Activated naive CD4-positive, alpha-beta T cell treated with anti-CD3 and anti-CD28 coated beads, Interleukin-2, amount 50 U/mL, for 16 hours (primary cell): ENCODE data around the gene NETO2.

Source experiments
- DNase-seq: peaks from one replicate; pipeline ENCODE4 v3.0.0-alpha.2; 2020

The NETO2 gene

GRCh38 chr16:47045023-47045422, 98.7 kb downstream of the NETO2 start:
- no peak for DNase-seq

GRCh38 chr16:47043970-47044684, 99.6 kb downstream of the NETO2 start:
- DNase-seq, result no peak

- DNase-seq, result no peak
Measured at GRCh38 chr16:47043200-47043599, 100.5 kb downstream of the NETO2 start.

DNA sequence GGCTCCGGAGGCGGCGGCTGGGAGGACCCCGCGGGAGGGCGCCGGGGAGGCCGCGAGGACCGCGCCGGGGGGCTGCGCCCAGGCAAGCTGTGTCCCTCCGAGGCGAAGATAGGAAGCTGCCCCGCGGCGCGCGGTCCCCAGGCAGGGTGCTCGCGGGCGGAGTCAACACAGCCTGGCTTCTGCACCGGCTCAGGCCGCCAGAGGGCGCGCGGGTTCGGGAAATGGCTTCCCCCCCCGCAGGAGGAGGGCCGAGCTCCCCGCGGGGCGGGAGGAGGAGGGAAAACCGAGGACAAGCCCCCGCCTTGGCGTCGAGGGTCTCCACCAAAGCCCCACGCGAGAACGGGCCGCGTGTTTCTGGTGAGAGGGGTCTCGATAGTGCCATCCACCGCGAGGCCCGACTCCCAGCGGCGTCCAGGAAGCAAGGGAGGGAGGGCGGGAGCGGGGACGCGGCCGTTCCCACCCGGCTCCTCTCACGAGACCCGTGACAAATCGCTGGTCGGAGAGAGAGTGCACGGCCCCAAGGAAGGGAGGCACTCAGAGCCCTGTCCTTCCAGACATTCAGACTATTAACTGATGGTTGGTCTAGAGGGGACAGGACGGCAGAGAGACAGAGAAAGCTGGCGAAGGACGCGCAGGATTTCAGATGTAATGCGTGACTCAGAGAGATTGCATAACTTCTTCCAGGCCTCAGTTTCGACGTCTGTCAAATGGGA, 105.8 kb downstream of the NETO2 start:
- peak; percentile 92 for DNase-seq

DNA sequence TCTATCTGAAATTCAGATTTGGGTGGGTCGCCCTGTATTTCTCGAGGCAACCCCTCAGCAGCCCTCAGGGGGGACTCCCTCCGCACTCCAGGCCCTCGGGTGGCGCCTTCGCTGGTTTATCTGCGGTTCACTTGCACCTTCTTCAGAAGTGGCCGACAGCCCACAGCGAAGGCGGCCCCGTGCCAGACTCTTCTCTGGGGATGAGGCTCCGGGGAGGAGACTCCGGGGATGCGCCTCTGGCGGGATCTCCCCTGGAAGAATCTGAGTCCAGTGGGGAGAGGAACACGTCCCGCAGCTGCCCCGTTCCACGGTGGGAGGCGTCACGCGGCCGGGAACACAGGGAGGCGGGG, 106.4 kb downstream of the NETO2 start:
- peak; percentile 33 for DNase-seq

DNA sequence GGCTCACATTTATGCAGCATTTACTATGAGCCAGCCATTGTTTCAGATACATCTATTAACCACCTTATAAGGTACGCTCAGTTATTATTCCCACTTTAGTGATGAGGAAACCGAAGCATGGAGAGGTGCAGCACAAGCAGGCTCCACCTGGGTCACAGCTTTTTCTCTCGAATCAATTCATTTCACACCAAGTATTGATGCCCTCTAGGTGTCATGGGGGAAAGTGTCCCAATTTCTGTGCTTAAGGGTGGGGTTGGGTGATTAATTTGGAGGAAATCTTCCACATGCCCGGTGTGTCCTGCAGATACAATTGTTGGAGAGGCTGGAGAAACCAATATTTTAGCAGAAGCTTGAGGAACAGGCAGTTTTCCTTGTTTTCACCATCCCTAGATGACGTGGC, 107.5 kb downstream of the NETO2 start:
- no peak for DNase-seq

DNA sequence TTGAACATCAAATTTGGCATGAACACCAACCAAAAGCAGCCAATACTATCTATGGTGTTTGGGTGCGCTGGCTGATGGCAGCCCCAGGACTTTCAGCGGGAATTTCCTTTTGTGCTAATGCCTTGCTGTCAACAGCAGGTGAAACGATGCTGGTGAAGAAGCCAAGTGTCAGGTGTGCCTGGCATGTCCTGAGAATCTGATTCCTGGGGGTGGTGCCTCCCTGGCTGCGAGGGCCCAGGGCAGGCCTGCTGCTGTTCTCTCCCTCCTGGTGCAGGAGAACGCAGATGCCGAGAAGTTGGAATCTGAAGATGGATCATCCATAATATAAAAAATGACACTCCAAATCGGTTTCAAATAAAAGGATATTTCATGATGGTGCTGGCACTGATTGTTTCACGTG, 108.3 kb downstream of the NETO2 start:
- no peak for DNase-seq

DNA sequence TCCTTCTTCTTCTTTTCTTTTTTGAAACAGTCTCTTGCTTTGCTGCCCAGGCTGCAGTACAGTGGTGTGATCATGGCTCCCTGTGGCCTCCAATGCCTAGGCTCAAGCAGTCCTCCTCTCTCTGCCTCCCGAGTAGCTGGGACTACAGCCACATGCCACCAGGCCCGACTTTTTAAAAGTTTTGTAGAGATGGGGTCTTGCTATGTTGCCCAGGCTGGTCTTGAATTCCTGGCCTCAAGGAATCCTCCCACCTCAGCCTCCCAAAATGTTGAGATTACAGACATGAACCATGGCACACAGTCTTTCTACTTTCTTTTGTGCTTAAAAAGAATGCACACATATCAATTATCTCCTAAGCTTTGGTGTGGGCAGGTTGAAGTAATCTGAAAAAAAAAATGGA, 109.3 kb downstream of the NETO2 start:
- DNase-seq, result no peak

GRCh38 chr16:47033176-47033575, 110.6 kb downstream of the NETO2 start:
- DNase-seq, result no peak

DNA sequence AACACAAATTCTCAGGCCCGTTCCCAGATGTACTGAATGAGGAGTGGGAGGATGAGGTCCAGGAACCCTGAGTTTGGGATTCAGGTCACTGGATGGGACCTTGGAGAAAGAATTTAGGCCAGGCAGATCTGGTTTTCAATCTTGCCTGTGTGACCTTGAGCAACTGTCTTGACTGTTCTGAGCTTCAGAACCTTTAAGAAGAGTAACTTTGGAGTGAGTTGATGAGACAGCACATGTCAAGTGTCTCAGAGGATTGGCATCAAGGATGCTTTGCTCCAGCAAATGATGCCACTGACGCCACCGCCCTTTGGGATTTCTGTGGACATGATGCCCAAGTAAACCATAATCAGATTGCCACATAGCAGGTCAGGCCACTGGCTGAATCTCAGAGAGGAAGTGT, 114.0 kb downstream of the NETO2 start:
- no peak for DNase-seq

- no peak for DNase-seq
Measured at GRCh38 chr16:47028767-47029377, 114.9 kb downstream of the NETO2 start.
